OCI-LY1 (cell line): Measurements from ENCODE around the gene LRCH3.
A peak's percentile ranks its signal among the peaks of the same experiment; 100 is the strongest.

Source experiments
- H2AFZ ChIP-seq: fragments of 200-600 bp; sonication (generic), shearing (Covaris generic); 2 replicates; pipeline ENCODE4 v1.6.0; 2014; ENCODE audit warnings: antibody characterized with exemption, mild to moderate bottlenecking, low read length
- H3F3A ChIP-seq: fragments of 200-600 bp; sonication (generic), shearing (Covaris generic); 2 replicates; pipeline ENCODE4 v1.6.0; 2014; ENCODE audit warnings: mild to moderate bottlenecking, antibody characterized with exemption, low read length, moderate library complexity; ENCODE audit not compliant: insufficient read depth
- H3K27ac ChIP-seq: fragments of 200-600 bp; sonication (generic); 2 replicates; pipeline ENCODE4 v1.5.1; 2014; ENCODE audit warnings: low read length, mixed run types, mild to moderate bottlenecking, low read depth; ENCODE audit not compliant: poor library complexity, severe bottlenecking
- H3K27me3 ChIP-seq: fragments of 200-600 bp; sonication (generic); 2 replicates; pipeline ENCODE4 v1.6.0; 2014; ENCODE audit warnings: antibody characterized with exemption, mild to moderate bottlenecking, low read length, moderate library complexity; ENCODE audit not compliant: insufficient read depth
- H3K36me3 ChIP-seq: fragments of 200-600 bp; sonication (generic); 2 replicates; pipeline ENCODE4 v1.6.1; 2014; ENCODE audit warnings: mild to moderate bottlenecking, antibody characterized with exemption, low read length, moderate library complexity, mixed read lengths; ENCODE audit not compliant: insufficient read depth
- H3K4me1 ChIP-seq: fragments of 200-600 bp; sonication (generic); 2 replicates; pipeline ENCODE4 v1.5.1; 2014; ENCODE audit warnings: mild to moderate bottlenecking, low read length, moderate library complexity; ENCODE audit not compliant: insufficient read depth, severe bottlenecking
- H3K4me2 ChIP-seq: fragments of 200-600 bp; sonication (generic), shearing (Covaris generic); 2 replicates; pipeline ENCODE4 v1.6.1; 2014; ENCODE audit warnings: low read length
- H3K4me3 ChIP-seq: fragments of 200-600 bp; sonication (generic); 2 replicates; pipeline ENCODE4 v1.5.1; 2014; ENCODE audit warnings: low read length, low read depth, mild to moderate bottlenecking, mixed read lengths; ENCODE audit not compliant: poor library complexity, severe bottlenecking
- H3K79me2 ChIP-seq: fragments of 200-600 bp; shearing (Covaris generic); 2 replicates; pipeline ENCODE4 v1.6.1; 2016; ENCODE audit warnings: mixed run types, low read length, mixed read lengths; ENCODE audit not compliant: insufficient read depth
- H3K9ac ChIP-seq: fragments of 200-600 bp; sonication (generic), shearing (Covaris generic); 2 replicates; pipeline ENCODE4 v1.6.1; 2014; ENCODE audit warnings: mild to moderate bottlenecking, low read length, mixed read lengths
- H3K9me2 ChIP-seq: fragments of 200-600 bp; sonication (generic), shearing (Covaris generic); 2 replicates; pipeline ENCODE4 v1.6.1; 2014; ENCODE audit warnings: low read depth, mild to moderate bottlenecking, low read length, mixed read lengths
- H3K9me3 ChIP-seq: fragments of 200-600 bp; shearing (Covaris generic); 2 replicates; pipeline ENCODE4 v1.6.1; 2014; ENCODE audit warnings: low read length, mixed read lengths
- H4K20me1 ChIP-seq: fragments of 200-600 bp; sonication (generic), shearing (Covaris generic); 2 replicates; pipeline ENCODE4 v1.6.0; 2016; ENCODE audit warnings: mild to moderate bottlenecking, low read length; ENCODE audit not compliant: insufficient read depth
- CTCF ChIP-seq: fragments of 200-600 bp; sonication (generic), shearing (Covaris generic); IDR thresholded peaks from 2 replicates; pipeline ENCODE4 v1.5.1; 2017; ENCODE audit warnings: mild to moderate bottlenecking, antibody characterized with exemption, low read length, moderate library complexity, mixed read lengths
- EZH2 ChIP-seq: fragments of 200-600 bp; sonication (generic), shearing (Covaris generic); IDR thresholded peaks from 2 replicates; pipeline ENCODE4 v1.8.0; 2017; ENCODE audit warnings: borderline replicate concordance, mixed run types, mild to moderate bottlenecking, antibody characterized with exemption, low read length, moderate library complexity, mixed read lengths

Gene LRCH3

GRCh38 chr3:197878427-197878826 lies 87.4 kb downstream of the LRCH3 start:
- Histone ChIP-seq H3F3A (0 out of 2 replicates have a peak, but pooled peaks cover 5% of the 10 kb centered on the region), H3K4me1 (peaks cover 23% of the 10 kb centered on the region), H3K4me3 (no peak overlapping the region), H3K27ac (no peak overlapping the region), H3K36me3 (peaks cover 55% of the 10 kb centered on the region), H2AFZ (no peak overlapping the region), H3K9me2 (no peaks in the 10 kb centered on the region), H3K27me3 (no peaks in the 10 kb centered on the region), H4K20me1 (no peaks in the 10 kb centered on the region), H3K4me2 (no peak overlapping the region), H3K9me3 (no peaks in the 10 kb centered on the region), H3K79me2 (no peaks in the 10 kb centered on the region), H3K9ac (no peak overlapping the region)
- no peak for TF ChIP-seq CTCF
- no peak for TF ChIP-seq EZH2

GRCh38 chr3:197880491-197881269 lies 89.6 kb downstream of the LRCH3 start:
- Histone ChIP-seq H4K20me1 (no peaks in the 10 kb centered on the region), H3K79me2 (no peaks in the 10 kb centered on the region), H3K9me2 (no peaks in the 10 kb centered on the region), H3K27ac (no peak overlapping the region), H3K4me2 (no peak overlapping the region), H3K4me3 (no peak overlapping the region), H3K4me1 (peaks cover 23% of the 10 kb centered on the region), H3K9me3 (no peaks in the 10 kb centered on the region), H3F3A (0 out of 2 replicates have a peak, but pooled peaks cover 5% of the 10 kb centered on the region), H2AFZ (no peak overlapping the region), H3K36me3 (peaks cover 67% of the 10 kb centered on the region), H3K27me3 (no peaks in the 10 kb centered on the region), H3K9ac (no peak overlapping the region)
- TF ChIP-seq CTCF (no peak), EZH2 (no peak)

- no peaks in the 10 kb centered on the region for H3K79me2 ChIP-seq
- no peak overlapping the region for H3K9ac ChIP-seq
- 0 out of 2 replicates have a peak, but pooled peaks cover 5% of the 10 kb centered on the region for H3F3A ChIP-seq
- H3K9me2 ChIP-seq, result no peaks in the 10 kb centered on the region
- H3K27me3 ChIP-seq, result no peaks in the 10 kb centered on the region
- peaks cover 70% of the 10 kb centered on the region for H3K36me3 ChIP-seq
- TF ChIP-seq CTCF (no peak), EZH2 (no peak)
- H3K4me1 ChIP-seq, result peaks cover 23% of the 10 kb centered on the region
- no peak overlapping the region for H2AFZ ChIP-seq
- H3K9me3 ChIP-seq, result no peaks in the 10 kb centered on the region
- H3K4me3 ChIP-seq, result no peak overlapping the region
- H4K20me1 ChIP-seq, result no peaks in the 10 kb centered on the region
- H3K27ac ChIP-seq, result peak overlapping the region; percentile 19
- no peak overlapping the region for H3K4me2 ChIP-seq
Observed at GRCh38 chr3:197881270-197881969, 90.4 kb downstream of the LRCH3 start.
